ENCODE results near the gene RIN2.

Gene RIN2

GRCh38 chr20:19738951-19739350, 19.1 kb upstream of the RIN2 start:
- Histone ChIP-seq H3K4me1 (ENCODE audit: control insufficient read depth, insufficient read depth, low read length) (peaks cover 2% of the 10 kb centered on the region; the same call in 1 of the 2 replicates), H3K27me3 (ENCODE audit: control insufficient read depth, insufficient read depth, low read length) (no peaks in the 10 kb centered on the region), H3K36me3 (ENCODE audit: control insufficient read depth, insufficient read depth, low read length) (no peaks in the 10 kb centered on the region), H3K4me3 (ENCODE audit: low read length) (no peak overlapping the region), H3K9me3 (ENCODE audit: control insufficient read depth, insufficient read depth, low read length) (no peaks in the 10 kb centered on the region), H3K27ac (ENCODE audit: low read length) (no peak overlapping the region)
- no CpG with 5 or more reads among the region's 5 CpGs for WGBS (ENCODE audit: insufficient coverage, insufficient read length)
- DNase-seq (ENCODE audit: low read depth, low spot score): no peak

GRCh38 chr20:19739351-19739750, 18.7 kb upstream of the RIN2 start:
- no peak for DNase-seq (ENCODE audit: low read depth, low spot score)
- no peaks in the 10 kb centered on the region for H3K27me3 ChIP-seq (ENCODE audit: control insufficient read depth, insufficient read depth, low read length)
- no peak overlapping the region for H3K27ac ChIP-seq (ENCODE audit: low read length)
- no CpG with 5 or more reads among the region's 10 CpGs for WGBS (ENCODE audit: insufficient coverage, insufficient read length)
- H3K36me3 ChIP-seq (ENCODE audit: control insufficient read depth, insufficient read depth, low read length): no peaks in the 10 kb centered on the region
- no peak overlapping the region for H3K4me3 ChIP-seq (ENCODE audit: low read length)
- H3K4me1 ChIP-seq (ENCODE audit: control insufficient read depth, insufficient read depth, low read length): peaks cover 2% of the 10 kb centered on the region; the same call in 1 of the 2 replicates
- H3K9me3 ChIP-seq (ENCODE audit: control insufficient read depth, insufficient read depth, low read length): no peaks in the 10 kb centered on the region

- H3K36me3 ChIP-seq (ENCODE audit: control insufficient read depth, insufficient read depth, low read length): no peaks in the 10 kb centered on the region
- no peaks in the 10 kb centered on the region for H3K27me3 ChIP-seq (ENCODE audit: control insufficient read depth, insufficient read depth, low read length)
- H3K4me1 ChIP-seq (ENCODE audit: control insufficient read depth, insufficient read depth, low read length): peaks cover 2% of the 10 kb centered on the region; the same call in 1 of the 2 replicates
- no peaks in the 10 kb centered on the region for H3K9me3 ChIP-seq (ENCODE audit: control insufficient read depth, insufficient read depth, low read length)
- H3K27ac ChIP-seq (ENCODE audit: low read length): no peak overlapping the region
- H3K4me3 ChIP-seq (ENCODE audit: low read length): no peak overlapping the region
- WGBS (ENCODE audit: insufficient coverage, insufficient read length): no CpG with 5 or more reads among the region's 3 CpGs
- DNase-seq (ENCODE audit: low read depth, low spot score): no peak
These were observed 17.5 kb upstream of the RIN2 start for GRCh38 chr20:19740512-19740911.

- no peak overlapping the region for H3K27ac ChIP-seq (ENCODE audit: low read length)
- no peak overlapping the region for H3K4me3 ChIP-seq (ENCODE audit: low read length)
- H3K4me1 ChIP-seq (ENCODE audit: control insufficient read depth, insufficient read depth, low read length): peaks cover 2% of the 10 kb centered on the region; the same call in 1 of the 2 replicates
- no peaks in the 10 kb centered on the region for H3K9me3 ChIP-seq (ENCODE audit: control insufficient read depth, insufficient read depth, low read length)
- H3K27me3 ChIP-seq (ENCODE audit: control insufficient read depth, insufficient read depth, low read length): no peaks in the 10 kb centered on the region
- no CpG with 5 or more reads among the region's 2 CpGs for WGBS (ENCODE audit: insufficient coverage, insufficient read length)
- H3K36me3 ChIP-seq (ENCODE audit: control insufficient read depth, insufficient read depth, low read length): no peaks in the 10 kb centered on the region
- DNase-seq (ENCODE audit: low read depth, low spot score): no peak
These were observed 16.1 kb upstream of the RIN2 start for GRCh38 chr20:19741924-19742323.

GRCh38 chr20:19742974-19743639, 15.0 kb upstream of the RIN2 start:
- WGBS (ENCODE audit: insufficient coverage, insufficient read length): no CpG with 5 or more reads among the region's 9 CpGs
- DNase-seq (ENCODE audit: low read depth, low spot score): no peak

GRCh38 chr20:19743640-19743995, 14.4 kb upstream of the RIN2 start:
- no CpG with 5 or more reads among the region's 1 CpG for WGBS (ENCODE audit: insufficient coverage, insufficient read length)
- Histone ChIP-seq H3K4me3 (ENCODE audit: low read length) (no peak overlapping the region), H3K36me3 (ENCODE audit: control insufficient read depth, insufficient read depth, low read length) (no peaks in the 10 kb centered on the region), H3K9me3 (ENCODE audit: control insufficient read depth, insufficient read depth, low read length) (no peaks in the 10 kb centered on the region), H3K27ac (ENCODE audit: low read length) (no peak overlapping the region), H3K4me1 (ENCODE audit: control insufficient read depth, insufficient read depth, low read length) (peaks cover 2% of the 10 kb centered on the region; the same call in 1 of the 2 replicates), H3K27me3 (ENCODE audit: control insufficient read depth, insufficient read depth, low read length) (no peaks in the 10 kb centered on the region)
- no peak for DNase-seq (ENCODE audit: low read depth, low spot score)

More at GRCh38 chr20:19742974-19743639, 15.0 kb upstream of the RIN2 start:
- no peaks in the 10 kb centered on the region for H3K27me3 ChIP-seq (ENCODE audit: control insufficient read depth, insufficient read depth, low read length)
- H3K9me3 ChIP-seq (ENCODE audit: control insufficient read depth, insufficient read depth, low read length): no peaks in the 10 kb centered on the region
- no peak overlapping the region for H3K27ac ChIP-seq (ENCODE audit: low read length)
- H3K4me1 ChIP-seq (ENCODE audit: control insufficient read depth, insufficient read depth, low read length): peaks cover 2% of the 10 kb centered on the region; the same call in 1 of the 2 replicates
- no peak overlapping the region for H3K4me3 ChIP-seq (ENCODE audit: low read length)
- H3K36me3 ChIP-seq (ENCODE audit: control insufficient read depth, insufficient read depth, low read length): no peaks in the 10 kb centered on the region

- Histone ChIP-seq H3K27me3 (ENCODE audit: control insufficient read depth, insufficient read depth, low read length) (no peaks in the 10 kb centered on the region), H3K27ac (ENCODE audit: low read length) (no peak overlapping the region), H3K36me3 (ENCODE audit: control insufficient read depth, insufficient read depth, low read length) (no peaks in the 10 kb centered on the region), H3K9me3 (ENCODE audit: control insufficient read depth, insufficient read depth, low read length) (no peaks in the 10 kb centered on the region), H3K4me1 (ENCODE audit: control insufficient read depth, insufficient read depth, low read length) (peaks cover 2% of the 10 kb centered on the region; the same call in 1 of the 2 replicates), H3K4me3 (ENCODE audit: low read length) (no peak overlapping the region)
- DNase-seq (ENCODE audit: low read depth, low spot score): no peak
- WGBS (ENCODE audit: insufficient coverage, insufficient read length): no CpG with 5 or more reads among the region's 3 CpGs
These were observed 13.0 kb upstream of the RIN2 start for GRCh38 chr20:19745106-19745505.

- no peak overlapping the region for H3K4me3 ChIP-seq (ENCODE audit: low read length)
- no CpG with 5 or more reads among the region's 1 CpG for WGBS (ENCODE audit: insufficient coverage, insufficient read length)
- DNase-seq (ENCODE audit: low read depth, low spot score): no peak
- no peaks in the 10 kb centered on the region for H3K9me3 ChIP-seq (ENCODE audit: control insufficient read depth, insufficient read depth, low read length)
- H3K36me3 ChIP-seq (ENCODE audit: control insufficient read depth, insufficient read depth, low read length): no peaks in the 10 kb centered on the region
- no peak overlapping the region for H3K27ac ChIP-seq (ENCODE audit: low read length)
- H3K27me3 ChIP-seq (ENCODE audit: control insufficient read depth, insufficient read depth, low read length): no peaks in the 10 kb centered on the region
- H3K4me1 ChIP-seq (ENCODE audit: control insufficient read depth, insufficient read depth, low read length): peaks cover 2% of the 10 kb centered on the region; the same call in 1 of the 2 replicates
These were observed 12.5 kb upstream of the RIN2 start for GRCh38 chr20:19745584-19745983.

GRCh38 chr20:19746396-19746795, 11.7 kb upstream of the RIN2 start:
- no CpG with 5 or more reads among the region's 1 CpG for WGBS (ENCODE audit: insufficient coverage, insufficient read length)
- Histone ChIP-seq H3K9me3 (ENCODE audit: control insufficient read depth, insufficient read depth, low read length) (no peaks in the 10 kb centered on the region), H3K27ac (ENCODE audit: low read length) (no peak overlapping the region), H3K36me3 (ENCODE audit: control insufficient read depth, insufficient read depth, low read length) (no peaks in the 10 kb centered on the region), H3K4me1 (ENCODE audit: control insufficient read depth, insufficient read depth, low read length) (peaks cover 2% of the 10 kb centered on the region; the same call in 1 of the 2 replicates), H3K27me3 (ENCODE audit: control insufficient read depth, insufficient read depth, low read length) (no peaks in the 10 kb centered on the region; the same call in 1 of the 2 replicates), H3K4me3 (ENCODE audit: low read length) (no peak overlapping the region)
- no peak for DNase-seq (ENCODE audit: low read depth, low spot score)

GRCh38 chr20:19747903-19748302, 10.2 kb upstream of the RIN2 start:
- Histone ChIP-seq H3K27ac (ENCODE audit: low read length) (no peak overlapping the region), H3K27me3 (ENCODE audit: control insufficient read depth, insufficient read depth, low read length) (no peaks in the 10 kb centered on the region; the same call in 1 of the 2 replicates), H3K36me3 (ENCODE audit: control insufficient read depth, insufficient read depth, low read length) (no peaks in the 10 kb centered on the region), H3K4me1 (ENCODE audit: control insufficient read depth, insufficient read depth, low read length) (peaks cover 2% of the 10 kb centered on the region; the same call in 1 of the 2 replicates), H3K9me3 (ENCODE audit: control insufficient read depth, insufficient read depth, low read length) (no peaks in the 10 kb centered on the region), H3K4me3 (ENCODE audit: low read length) (no peak overlapping the region)
- DNase-seq (ENCODE audit: low read depth, low spot score): no peak
- WGBS (ENCODE audit: insufficient coverage, insufficient read length): no CpG with 5 or more reads among the region's 4 CpGs

GRCh38 chr20:19748681-19749080, 9.4 kb upstream of the RIN2 start:
- Histone ChIP-seq H3K27me3 (ENCODE audit: control insufficient read depth, insufficient read depth, low read length) (no peaks in the 10 kb centered on the region; the same call in 1 of the 2 replicates), H3K27ac (ENCODE audit: low read length) (no peak overlapping the region), H3K36me3 (ENCODE audit: control insufficient read depth, insufficient read depth, low read length) (no peaks in the 10 kb centered on the region), H3K4me3 (ENCODE audit: low read length) (no peak overlapping the region), H3K4me1 (ENCODE audit: control insufficient read depth, insufficient read depth, low read length) (peaks cover 2% of the 10 kb centered on the region; the same call in 1 of the 2 replicates), H3K9me3 (ENCODE audit: control insufficient read depth, insufficient read depth, low read length) (no peaks in the 10 kb centered on the region)
- DNase-seq (ENCODE audit: low read depth, low spot score): no peak
- WGBS (ENCODE audit: insufficient coverage, insufficient read length): no CpG with 5 or more reads among the region's 2 CpGs
